ENCODE measurements around the gene ASF1B.

Gene ASF1B

DNA sequence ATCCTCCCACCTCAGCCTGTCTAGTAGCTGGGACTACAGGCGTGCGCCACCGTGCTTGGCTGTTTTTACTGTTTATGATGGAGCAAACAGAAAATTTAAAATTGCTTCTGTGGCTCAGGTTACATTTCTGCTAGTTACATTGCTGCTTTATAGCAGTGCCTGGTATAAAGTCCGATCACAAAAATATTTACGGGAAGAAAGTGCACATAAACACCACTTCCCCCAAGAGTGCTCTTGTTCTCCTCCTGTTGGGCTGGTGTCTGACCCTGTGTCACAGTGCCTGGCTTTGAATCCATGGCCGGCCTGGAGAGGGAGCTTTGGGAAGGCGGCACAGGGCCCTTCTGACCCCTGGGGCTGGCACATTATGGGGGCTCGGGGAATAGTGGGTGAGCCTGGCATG lies 30.7 kb downstream of the ASF1B start:
- DNase-seq, result no peak

DNA sequence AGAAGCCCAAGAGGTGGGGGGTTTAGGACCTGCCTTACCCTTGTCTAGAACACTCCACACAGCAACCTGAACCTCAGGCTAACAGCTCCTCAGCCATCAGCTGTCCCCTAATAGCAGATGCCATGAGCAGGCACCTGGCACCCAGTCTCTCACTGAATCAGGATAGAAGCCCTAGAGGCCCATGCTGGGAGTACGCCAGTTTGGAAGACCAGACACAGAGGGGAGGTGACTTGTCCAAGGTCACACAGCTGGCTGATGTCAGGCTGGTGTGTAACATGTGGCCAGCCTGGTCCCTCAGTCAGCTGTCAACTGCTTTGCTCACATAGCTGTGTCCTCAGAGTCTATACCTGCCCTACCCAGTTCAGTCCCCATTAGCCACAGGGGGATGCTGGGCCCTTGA lies 33.1 kb downstream of the ASF1B start:
- no peak for DNase-seq

DNA sequence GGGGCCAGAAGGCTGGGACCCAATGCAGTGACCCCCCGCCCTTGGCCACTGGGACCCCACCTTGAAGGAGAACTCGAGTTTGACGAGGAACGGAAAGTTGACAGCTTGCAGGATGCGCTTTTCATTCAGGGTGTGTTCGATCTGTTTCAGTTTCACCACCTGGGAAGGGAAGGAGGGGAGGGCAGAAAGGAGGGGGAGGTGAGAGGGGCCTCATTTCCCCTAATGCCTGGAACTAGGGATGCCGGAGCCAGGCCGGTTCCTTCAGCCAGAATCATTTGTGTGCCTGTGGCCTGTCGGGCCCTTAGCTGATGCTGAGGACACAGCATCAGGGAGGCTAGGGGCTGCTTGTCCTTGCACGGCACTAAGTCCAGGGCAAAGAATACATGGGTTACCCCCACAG lies 33.6 kb downstream of the ASF1B start:
- DNase-seq, result no peak

DNA sequence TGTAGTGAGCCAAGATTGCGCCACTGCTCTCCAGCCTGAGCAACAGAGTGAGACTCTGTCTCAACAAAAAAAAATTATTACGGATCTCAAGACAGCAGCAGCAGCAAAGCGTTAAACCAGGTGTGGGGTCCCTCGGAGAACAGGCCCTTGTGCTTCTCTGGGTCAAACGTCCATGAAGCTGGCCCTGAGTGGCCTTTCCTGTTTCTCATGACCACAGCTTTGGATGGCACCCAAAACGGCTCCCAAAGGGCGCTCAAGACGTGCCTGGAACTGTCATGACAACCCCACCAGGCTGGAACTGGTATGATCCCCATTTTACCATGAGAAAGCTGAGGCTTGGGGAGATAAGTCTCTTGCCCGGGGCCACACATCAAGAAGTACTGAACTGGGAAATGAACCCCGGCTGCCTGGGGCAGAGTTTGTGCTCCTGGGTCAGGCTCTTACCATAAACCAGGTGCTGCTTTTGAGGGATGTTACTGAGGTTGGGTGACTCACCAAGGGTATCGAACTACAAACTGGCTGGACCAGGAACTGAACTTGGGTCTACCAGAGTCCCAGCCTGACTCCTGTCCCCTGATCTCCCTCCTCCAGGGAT lies 34.2 kb downstream of the ASF1B start:
- no peak for DNase-seq

DNA sequence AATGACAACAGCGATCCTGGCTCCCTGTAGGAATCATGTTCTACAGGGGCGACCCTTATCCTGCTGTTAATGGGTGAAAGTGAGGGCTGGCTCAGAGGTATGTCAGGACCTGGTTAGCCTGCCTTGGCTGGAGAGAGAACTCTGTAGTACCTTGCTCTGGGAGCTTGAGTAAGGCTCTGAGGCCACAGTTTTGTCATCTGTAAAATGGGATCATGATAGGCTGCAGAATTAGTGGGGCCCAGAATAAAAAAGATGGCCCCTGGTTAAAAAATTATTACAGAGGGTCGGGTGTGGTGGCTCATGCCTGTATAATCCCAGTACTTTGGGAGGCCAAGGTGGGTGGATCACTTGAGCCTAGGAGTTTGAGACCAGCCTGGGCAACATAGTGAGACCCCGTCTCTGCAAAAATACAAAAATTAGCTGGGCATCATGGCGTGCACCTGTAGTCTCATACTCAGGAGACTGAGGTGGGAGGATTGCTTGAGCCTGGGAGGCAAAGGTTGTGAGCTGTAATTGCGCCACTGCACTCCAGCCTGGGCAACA lies 35.3 kb downstream of the ASF1B start:
- DNase-seq, result no peak

DNA sequence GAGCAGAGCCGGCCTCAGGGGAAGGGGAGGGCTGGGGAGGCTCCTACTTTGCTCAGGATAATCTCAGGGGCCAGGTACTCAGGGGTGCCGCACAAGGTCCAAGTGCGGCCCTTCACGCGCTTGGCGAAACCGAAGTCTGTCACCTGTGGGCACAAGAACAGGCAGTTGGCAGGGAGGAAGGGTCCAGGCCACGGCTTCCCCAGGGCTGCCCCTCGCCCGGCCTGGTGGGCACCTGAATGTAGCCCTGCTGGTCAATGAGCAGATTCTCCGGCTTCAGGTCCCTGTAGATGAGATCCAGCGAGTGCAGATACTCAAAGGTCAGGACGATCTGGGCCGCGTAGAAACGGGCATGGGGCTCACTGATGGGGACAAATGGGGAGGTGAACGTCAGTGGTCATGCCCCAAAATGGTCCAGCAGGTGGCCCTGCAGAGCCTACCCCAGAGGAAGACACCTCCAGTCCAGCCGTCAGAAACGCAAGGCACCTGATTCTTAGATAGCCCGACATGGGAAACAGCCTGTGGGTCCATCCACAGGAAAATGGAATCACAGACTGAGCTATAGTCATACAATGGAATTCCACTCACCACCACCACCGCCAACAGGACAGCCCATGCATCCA lies 38.7 kb downstream of the ASF1B start:
- no peak for DNase-seq

- no peak for DNase-seq
These were observed 40.0 kb downstream of the ASF1B start for GRCh38 chr19:14096272-14096992.

GRCh38 chr19:14094854-14095253 lies 41.5 kb downstream of the ASF1B start:
- DNase-seq, result no peak

- no peak for DNase-seq
These were observed 43.1 kb downstream of the ASF1B start for GRCh38 chr19:14093117-14093823.

GRCh38 chr19:14091813-14092462 lies 44.5 kb downstream of the ASF1B start:
- DNase-seq, result no peak

DNA sequence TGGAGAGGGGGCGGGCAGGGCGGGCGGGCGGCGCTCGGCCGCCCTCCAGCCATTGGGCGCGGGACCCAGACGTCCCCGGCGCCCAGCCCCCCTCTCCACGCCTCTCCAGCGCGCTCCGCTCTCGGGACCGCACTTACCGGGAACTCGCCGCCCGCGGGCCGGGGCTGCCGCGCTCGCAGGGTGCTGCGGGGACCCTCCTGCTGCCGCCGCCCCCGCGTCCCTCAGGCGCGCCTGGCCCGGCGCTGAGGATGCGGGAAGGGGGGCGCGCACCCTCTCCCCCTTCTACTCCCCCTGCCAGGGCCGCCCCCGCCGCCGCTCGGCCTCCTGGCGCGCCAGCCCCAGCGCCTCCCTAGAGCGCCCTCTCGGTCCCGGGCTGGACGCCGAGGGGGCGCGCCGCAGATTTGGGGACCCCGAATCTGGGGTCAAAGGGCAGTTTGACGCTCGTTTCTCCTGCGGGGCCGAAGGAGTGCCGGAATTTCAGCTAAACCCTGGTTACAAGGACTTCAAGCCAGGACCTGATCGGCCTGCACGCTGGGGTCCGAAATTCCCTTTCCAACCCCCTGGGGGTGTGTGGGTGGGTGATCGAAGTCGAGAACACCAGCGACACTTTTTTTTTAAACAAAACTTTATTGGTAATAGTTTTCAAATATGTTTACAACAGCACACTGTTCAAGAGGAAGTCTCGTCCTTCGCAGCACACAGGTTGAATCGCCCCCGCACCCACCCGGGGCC lies 45.1 kb downstream of the ASF1B start:
- DNase-seq, result peak; percentile 70

DNA sequence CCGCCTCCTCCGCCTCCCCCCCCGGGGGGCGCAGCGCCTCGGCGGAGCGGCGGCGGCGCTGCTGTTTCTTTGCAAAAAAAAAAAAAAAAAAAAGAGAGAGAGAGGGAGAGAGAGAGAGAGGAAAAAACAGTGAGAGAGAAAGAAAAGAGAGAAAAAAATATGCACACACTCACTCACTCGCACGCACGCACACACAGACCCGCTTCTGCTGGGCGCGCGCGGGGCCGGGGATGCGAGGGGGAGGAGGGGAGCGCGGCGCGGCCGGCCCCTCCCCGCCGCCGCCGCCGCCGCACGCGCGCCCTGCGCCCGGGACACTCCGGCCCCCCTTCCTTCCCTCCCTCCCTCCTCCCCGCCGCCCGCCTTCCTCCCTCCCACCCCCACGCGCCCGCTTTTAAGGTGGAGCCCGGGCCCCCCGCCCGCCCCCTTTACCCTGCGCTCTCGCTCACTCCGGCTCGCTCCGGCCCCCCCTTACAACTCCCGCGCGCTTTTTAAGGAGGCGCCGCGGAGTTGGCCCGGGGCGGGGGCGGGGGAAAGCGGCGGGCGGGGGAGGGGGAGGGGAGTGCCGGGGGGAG lies 45.8 kb downstream of the ASF1B start, which contains the start of gene SAMD1:
Gene SAMD1 (minus strand): TSS at position 243 of the 572 bp plus-strand sequence.
- DNase-seq, result peak; percentile 50

- DNase-seq, result peak; percentile 35
These were observed 46.5 kb downstream of the ASF1B start for GRCh38 chr19:14089662-14090508.

DNA sequence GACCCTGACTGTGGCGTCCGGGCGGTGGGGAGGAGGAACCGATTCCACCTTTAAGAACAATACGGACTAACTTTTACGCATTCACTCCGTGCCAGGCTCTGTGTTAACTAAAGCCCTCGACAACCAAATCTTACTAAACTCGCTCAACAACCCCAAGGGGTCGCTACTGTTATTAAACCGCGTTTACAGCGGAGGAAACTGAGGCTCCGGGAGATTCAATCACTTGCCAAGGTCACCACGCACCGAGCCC lies 47.1 kb downstream of the ASF1B start:
- no peak for DNase-seq

- no peak for DNase-seq
These were observed 47.6 kb downstream of the ASF1B start for GRCh38 chr19:14088634-14089411.

GRCh38 chr19:14086098-14086497 lies 50.3 kb downstream of the ASF1B start:
- no peak for DNase-seq

GRCh38 chr19:14085309-14085995 lies 50.9 kb downstream of the ASF1B start, which contains the start of gene C19orf67:
Gene C19orf67, minus strand, starts transcription at chr19:14085783. Its CDS starts 156 bp downstream, at chr19:14085627.
- no peak for DNase-seq

DNA sequence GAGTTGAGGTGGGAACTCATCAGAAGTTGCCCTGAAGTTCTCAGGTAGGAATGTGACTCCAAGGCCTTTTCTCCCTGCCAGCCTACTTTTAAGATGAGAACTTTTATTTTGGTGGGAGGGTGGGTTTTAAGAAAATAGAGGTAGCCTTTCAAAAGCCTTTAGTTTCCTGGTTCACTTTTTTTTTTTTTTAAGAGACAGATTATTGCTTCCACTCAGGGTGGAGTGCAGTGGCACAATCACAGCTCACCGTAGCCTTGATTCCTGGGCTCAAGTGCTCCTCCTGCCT lies 53.8 kb downstream of the ASF1B start:
- no peak for DNase-seq

DNA sequence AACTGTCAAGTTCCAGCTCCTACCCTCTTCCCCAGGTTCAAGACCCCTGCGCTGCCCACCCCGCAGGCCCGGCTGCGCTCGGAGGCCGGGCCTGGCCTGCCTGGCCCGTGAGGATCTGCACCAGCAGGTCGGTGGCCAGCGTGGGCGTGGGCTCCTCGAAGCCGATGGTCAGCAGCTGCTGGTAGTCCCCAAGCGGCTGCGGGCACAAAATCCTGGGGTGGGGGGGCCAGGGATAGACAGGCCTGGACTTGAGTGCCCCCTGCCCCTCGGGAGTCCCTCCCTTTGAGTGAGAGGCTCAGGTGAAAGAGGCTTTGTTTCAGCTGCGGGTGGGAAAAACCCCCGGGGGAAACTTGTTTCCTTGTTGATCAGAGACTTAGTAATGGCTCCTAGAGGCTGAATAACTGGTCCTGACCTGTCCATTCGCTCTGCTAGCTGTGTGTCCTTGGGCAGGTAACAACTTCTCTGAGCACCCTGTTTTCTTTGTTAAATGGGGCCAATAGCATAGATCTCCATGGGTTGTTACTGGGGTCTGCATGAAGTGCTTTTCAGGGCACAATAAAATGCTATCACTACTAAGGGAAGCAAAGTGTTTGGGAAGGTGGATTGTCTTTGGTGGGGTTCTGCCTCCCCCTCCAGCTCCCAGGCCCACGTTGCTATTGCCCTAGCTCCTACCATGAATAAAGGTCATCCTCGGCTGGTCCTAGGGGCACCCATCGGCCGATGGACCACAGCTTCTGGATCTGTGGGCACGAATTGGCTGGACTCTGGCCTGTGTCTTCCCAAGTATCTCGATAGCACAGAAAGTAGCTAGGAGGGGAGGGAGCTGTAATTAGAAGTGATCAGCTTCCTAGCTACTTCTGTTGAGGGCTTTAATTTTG lies 54.4 kb downstream of the ASF1B start:
- no peak for DNase-seq
